Activated T-cell treated with anti-CD3 and anti-CD28 coated beads, Interleukin-2, amount 50 U/mL, for 1 hour (primary cell): Measurements from ENCODE around the gene SPATS1.
A peak's percentile ranks its signal among the peaks of the same experiment; 100 is the strongest.
"Not testable (repeated sequence)": the region's sequence is repeated elsewhere in the genome, so short reads cannot be mapped to it uniquely, and the experiment has no call there.

Experiments used
- DNase-seq: peaks from one replicate; pipeline ENCODE4 v3.0.0-alpha.2; 2020

The SPATS1 gene

GRCh38 chr6:44346818-44347217 lies 4.4 kb downstream of the SPATS1 start:
- DNase-seq = not testable (repeated sequence)

GRCh38 chr6:44349904-44350649 lies 7.6 kb downstream of the SPATS1 start:
- DNase-seq = no peak

- not testable (repeated sequence) for DNase-seq
These were observed 8.2 kb downstream of the SPATS1 start for GRCh38 chr6:44350650-44350994.

- no peak for DNase-seq
These were observed 9.8 kb downstream of the SPATS1 start for GRCh38 chr6:44352259-44352658.

GRCh38 chr6:44353336-44353735 lies 10.9 kb downstream of the SPATS1 start:
- no peak for DNase-seq

GRCh38 chr6:44355640-44356039 lies 13.2 kb downstream of the SPATS1 start:
- DNase-seq = no peak

GRCh38 chr6:44356487-44356886 lies 14.0 kb downstream of the SPATS1 start:
- no peak for DNase-seq

- DNase-seq = no peak
These were observed 17.5 kb downstream of the SPATS1 start for GRCh38 chr6:44359973-44360372.

GRCh38 chr6:44361947-44362346 lies 19.5 kb downstream of the SPATS1 start:
- DNase-seq = no peak

GRCh38 chr6:44363377-44363926 lies 21.0 kb downstream of the SPATS1 start:
- DNase-seq = no peak

- no peak for DNase-seq
These were observed 24.3 kb downstream of the SPATS1 start for GRCh38 chr6:44366781-44367180.

- no peak for DNase-seq
These were observed 25.2 kb downstream of the SPATS1 start for GRCh38 chr6:44367681-44368080.

- no peak for DNase-seq
These were observed 30.6 kb downstream of the SPATS1 start for GRCh38 chr6:44373051-44373450.

- DNase-seq = no peak
These were observed 31.3 kb downstream of the SPATS1 start for GRCh38 chr6:44373787-44374186.

- no peak for DNase-seq
These were observed 32.6 kb downstream of the SPATS1 start for GRCh38 chr6:44375071-44375470.

GRCh38 chr6:44377484-44377883 lies 35.0 kb downstream of the SPATS1 start:
- no peak for DNase-seq

- no peak for DNase-seq
These were observed 35.5 kb downstream of the SPATS1 start for GRCh38 chr6:44377971-44378370.

- no peak for DNase-seq
These were observed 39.3 kb downstream of the SPATS1 start for GRCh38 chr6:44381739-44382138.

- DNase-seq = no peak
These were observed 44.0 kb downstream of the SPATS1 start for GRCh38 chr6:44386364-44386928.

GRCh38 chr6:44386929-44387345 lies 44.5 kb downstream of the SPATS1 start:
- DNase-seq = no peak

GRCh38 chr6:44387346-44388134 lies 45.1 kb downstream of the SPATS1 start, which contains the start of gene CDC5L:
Gene CDC5L (plus strand): TSS chr6:44387706. CDS start chr6:44387824, 118 bp downstream.
- peak; percentile 91 for DNase-seq

- DNase-seq = no peak
These were observed 45.7 kb downstream of the SPATS1 start for GRCh38 chr6:44388135-44388487.

- no peak for DNase-seq
These were observed 46.4 kb downstream of the SPATS1 start for GRCh38 chr6:44388887-44389286.
